ENCODE data around the gene COBL. TPM values are rescaled to one million over a fixed set of nuclear protein-coding genes. Genes with fewer than 3 reads are reported as not detected.

COBL gene
- total RNA-seq, 1 experiment from 2014 or later: 23.8 TPM

DNA sequence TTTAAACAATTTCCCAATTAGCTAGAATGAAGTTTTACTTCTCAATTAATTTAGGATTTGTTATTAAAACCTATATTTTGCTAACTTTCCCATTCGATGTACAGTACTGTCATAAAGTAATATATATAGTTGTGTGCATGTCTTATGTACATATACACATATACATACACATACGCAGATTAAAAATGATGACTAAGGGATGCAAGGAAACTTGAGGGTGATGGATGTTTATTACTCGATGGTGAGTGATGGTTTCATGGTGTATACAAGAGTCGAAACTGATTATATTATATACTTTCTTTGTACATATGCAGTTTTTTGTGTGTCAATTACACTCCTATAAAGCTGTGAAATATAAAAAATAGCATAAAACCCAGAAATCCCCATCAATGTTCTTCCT lies 248.2 kb downstream of the COBL start:
- no peak for DNase-seq (ENCODE audit: extremely low read depth, low read depth)

DNA sequence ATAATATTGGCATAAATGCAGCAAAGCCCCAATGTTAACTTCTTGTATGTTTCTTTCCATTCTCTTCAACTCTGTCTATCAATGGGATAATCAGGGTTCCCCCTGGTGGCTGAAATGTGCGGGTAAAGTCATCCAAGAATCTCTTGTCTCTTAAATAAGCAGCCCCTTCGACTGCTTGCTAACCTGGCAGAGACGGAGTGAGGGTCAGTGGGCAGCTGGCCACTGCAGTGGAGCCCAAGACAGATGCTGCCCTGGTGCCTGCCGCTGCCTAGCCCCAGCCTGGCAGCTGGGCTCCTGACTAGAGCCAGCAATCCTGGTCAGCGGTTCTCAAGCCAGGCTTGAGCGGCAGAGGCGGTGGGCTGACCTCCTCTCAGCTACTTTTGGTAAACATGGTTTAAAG lies 248.9 kb downstream of the COBL start:
- DNase-seq (ENCODE audit: extremely low read depth, low read depth): peak; percentile 14

DNA sequence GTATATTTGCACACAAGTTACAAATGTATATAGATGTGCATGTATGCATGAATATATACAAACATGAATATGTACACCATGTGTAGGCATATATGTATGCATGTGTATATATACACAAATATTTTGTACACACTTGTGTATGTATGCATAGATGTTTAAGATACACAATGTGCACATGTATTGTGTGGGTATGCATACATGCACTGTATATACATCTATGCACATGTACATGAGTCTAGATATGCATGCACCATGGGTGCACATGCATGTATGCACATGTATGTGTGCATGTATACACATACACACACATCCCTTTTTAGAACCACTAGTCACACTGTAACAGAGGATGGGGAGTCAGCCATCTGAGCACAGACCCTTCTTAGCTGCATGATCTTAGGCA lies 249.4 kb downstream of the COBL start:
- no peak for DNase-seq (ENCODE audit: extremely low read depth, low read depth)

DNA sequence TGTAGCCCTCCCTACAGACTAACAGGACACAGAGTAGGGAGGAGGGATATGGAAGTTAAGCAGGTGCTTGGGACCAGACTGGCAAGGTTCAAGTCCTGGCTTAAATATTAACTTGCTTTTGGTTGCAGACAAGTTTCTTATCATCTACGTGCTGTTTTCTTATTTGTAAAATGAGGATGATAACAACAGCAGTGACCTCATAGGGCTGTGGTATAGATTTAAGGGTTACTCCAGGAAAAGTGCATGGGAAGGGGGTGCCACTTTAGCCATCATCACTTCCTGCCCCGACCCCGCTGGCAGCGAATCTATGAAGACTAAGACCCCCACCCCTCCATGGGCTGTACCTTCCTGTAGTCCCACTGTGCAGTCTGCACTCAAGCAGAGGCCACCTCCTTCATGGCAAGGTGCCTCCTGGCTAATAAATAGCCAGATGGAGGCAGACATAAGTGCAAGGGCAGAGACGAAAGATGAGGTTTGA lies 250.2 kb downstream of the COBL start:
- DNase-seq (ENCODE audit: extremely low read depth, low read depth): no peak

GRCh38 chr7:51065766-51066165 lies 250.8 kb downstream of the COBL start:
- DNase-seq (ENCODE audit: extremely low read depth, low read depth): no peak

GRCh38 chr7:51064688-51065087 lies 251.9 kb downstream of the COBL start:
- no peak for DNase-seq (ENCODE audit: extremely low read depth, low read depth)

GRCh38 chr7:51062222-51062987 lies 254.2 kb downstream of the COBL start:
- DNase-seq (ENCODE audit: extremely low read depth, low read depth): no peak

GRCh38 chr7:51060536-51060935 lies 256.1 kb downstream of the COBL start:
- DNase-seq (ENCODE audit: extremely low read depth, low read depth): no peak

GRCh38 chr7:51059504-51060142 lies 257.0 kb downstream of the COBL start:
- DNase-seq (ENCODE audit: extremely low read depth, low read depth): no peak

GRCh38 chr7:51058764-51059163 lies 257.8 kb downstream of the COBL start:
- no peak for DNase-seq (ENCODE audit: extremely low read depth, low read depth)

DNA sequence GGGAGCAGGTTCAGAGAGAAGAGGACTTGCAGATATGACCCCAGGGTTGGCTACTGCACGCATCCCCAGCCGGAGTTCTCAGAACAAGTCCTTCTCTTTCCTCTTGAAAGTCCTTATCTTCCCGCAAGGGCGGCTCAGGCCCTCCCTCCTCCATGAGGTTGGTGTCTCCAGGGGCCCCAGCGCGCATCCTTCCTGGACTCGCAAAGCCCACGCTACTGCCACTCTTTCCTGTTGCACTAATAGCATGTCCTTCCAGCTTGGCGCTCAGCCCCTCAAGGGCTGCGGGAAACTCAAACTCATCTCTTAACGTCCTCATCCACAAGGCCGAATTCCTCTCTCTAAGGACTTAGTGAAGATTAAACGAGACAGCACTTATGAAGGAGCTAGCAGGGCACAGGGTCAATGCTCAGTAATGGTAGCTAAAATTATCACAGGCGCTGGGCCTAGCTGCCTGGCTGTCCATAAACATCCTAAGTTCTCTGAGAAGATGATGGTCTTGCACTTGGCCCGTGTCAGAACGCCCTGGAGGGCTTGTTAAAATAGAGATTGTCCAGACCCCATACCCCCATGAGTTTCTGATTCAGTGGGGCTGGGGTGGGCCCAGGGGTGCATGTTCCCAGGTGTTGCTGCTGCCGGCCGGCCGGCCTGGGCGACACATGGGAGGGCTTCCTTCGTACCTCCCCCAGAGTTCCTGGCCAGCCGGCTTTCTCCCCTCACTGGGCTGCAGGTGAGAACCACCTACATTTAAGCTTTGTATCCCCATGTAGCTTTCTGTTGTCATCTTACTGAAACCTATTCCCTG lies 261.4 kb downstream of the COBL start:
- DNase-seq (ENCODE audit: extremely low read depth, low read depth): no peak

DNA sequence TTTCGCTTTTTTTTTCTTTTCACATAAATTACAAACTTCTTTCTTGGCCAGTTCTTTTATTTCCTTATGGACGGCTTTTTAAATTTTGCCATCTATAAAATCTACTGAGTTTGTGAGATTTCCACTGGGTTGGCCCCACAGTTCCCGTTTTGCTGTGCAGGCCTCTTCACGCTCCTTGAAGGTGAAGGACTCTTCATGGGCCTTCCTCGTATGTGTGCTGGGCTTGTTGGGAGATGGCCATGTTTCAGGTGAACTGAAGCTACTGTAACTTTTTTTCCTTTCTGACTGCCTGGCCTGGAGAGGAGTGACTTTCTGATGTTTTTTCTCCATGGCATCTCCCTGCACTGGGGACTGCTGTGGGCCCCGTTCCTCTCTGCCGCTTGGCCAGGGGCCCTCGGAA lies 262.4 kb downstream of the COBL start:
- DNase-seq (ENCODE audit: extremely low read depth, low read depth): no peak

GRCh38 chr7:51053160-51053925 lies 263.3 kb downstream of the COBL start:
- DNase-seq (ENCODE audit: extremely low read depth, low read depth): no peak

DNA sequence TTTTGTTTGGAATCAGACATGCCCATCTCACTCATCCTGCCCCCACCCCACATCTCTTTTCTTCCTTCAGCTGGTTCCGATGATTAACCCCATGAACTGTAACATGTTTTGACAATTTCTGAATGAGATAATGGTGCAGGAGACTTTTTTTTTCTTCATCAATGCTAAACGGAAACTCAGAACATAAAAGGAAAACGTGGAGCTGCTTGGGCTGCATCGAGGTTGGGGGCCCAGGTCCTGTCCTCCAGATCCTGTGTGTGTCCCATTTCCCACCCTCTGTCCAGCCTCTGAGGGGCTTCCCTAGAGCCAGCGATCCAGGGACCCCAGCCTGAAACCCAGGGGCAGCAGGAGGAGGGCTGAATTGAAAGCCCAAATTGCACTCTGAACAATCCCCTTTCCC lies 270.1 kb downstream of the COBL start:
- DNase-seq (ENCODE audit: extremely low read depth, low read depth): no peak

DNA sequence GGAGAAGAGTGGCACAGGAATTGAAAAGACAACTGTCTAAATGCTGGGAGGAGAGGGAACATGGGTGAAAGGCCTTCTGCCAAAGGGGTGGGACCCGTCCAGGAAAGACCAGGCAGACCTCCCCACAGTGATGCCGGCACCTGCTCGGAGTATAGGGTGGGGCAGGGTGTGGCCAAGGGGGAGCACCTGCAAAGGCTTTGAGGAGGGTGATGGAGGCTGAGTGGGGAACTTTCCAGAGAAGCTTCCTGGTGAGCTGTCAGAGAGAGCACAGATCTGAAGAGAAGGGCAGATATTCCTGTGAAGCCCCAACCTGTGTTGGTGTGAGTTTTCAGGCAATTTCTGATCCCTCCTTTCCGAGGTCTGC lies 270.5 kb downstream of the COBL start:
- no peak for DNase-seq (ENCODE audit: extremely low read depth, low read depth)

DNA sequence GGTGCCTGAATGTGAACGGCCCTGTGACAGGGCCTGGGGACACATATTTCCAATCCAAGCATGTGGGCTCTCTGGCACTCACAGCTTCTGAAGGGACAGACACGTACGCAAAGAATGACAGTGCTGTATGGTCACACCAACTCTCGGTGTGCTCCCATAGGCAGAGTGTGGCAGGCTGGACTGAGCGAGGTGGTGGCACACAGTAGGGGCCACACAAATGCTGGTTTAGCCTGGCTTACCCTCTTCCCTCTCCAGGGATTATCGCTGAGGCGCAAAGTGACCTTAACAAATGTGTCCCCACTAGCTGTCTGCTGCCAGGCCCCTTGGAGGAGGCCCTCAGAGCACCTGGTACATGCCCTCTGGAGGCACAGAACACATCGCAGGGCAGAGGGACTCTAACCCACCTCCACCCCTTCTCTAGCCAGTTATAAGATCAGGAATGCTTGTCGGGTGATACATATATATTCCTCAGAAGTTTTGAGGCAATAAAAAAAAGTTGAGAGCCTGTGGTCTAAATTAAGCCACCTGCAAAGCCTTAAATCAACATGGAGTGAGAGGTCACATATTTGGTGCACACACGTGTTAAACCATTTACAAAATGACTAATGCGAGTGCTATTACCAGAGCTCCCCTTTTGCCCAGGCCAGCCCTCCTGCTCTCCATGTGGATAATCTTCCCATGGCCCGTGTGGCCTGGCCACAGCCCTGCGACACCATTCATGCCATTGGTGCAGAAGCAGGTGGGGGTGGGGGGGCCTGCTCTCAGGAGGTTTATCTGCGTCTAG lies 271.1 kb downstream of the COBL start:
- DNase-seq (ENCODE audit: extremely low read depth, low read depth): no peak

GRCh38 chr7:51043461-51043860 lies 273.1 kb downstream of the COBL start:
- DNase-seq (ENCODE audit: extremely low read depth, low read depth): no peak

- DNase-seq (ENCODE audit: extremely low read depth, low read depth): no peak
These were observed 275.8 kb downstream of the COBL start for GRCh38 chr7:51040787-51041186.

DNA sequence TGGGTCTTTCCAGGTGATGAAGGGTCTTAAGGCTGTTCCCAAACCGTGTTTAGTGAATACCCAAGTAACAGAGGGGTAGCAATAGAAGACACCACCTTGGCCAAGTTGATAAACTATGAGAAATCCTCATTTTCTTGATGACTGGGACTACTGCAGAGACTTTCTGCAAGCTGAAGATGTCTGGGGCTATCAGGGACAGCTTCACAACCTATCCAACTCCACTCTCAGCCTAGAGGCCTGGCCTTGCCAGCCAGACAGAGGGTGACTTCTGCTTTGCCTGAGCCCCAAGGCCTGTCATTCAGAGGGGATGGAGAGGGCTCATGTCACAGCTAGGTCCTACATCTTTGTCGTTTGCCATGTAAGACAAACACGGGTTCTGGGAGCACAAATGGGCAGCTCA lies 278.0 kb downstream of the COBL start:
- no peak for DNase-seq (ENCODE audit: extremely low read depth, low read depth)

DNA sequence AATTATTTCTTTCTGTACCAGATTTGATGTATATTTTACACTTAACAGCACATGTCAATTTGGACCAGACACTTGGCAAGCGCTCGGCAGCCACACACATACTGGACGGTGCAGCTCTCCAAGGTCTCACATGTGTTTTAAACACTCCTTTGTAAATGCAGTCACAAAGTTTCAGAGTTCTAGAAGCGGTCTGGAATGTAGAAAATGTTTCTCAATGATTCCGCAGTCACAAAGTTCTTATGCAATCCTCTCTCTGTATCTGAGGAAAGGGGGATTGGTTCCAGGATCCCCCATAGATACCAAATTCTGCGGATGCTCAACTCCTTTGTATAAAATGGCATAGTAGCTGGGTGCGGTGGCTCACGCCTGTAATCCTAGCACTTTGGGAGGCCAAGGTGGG lies 280.9 kb downstream of the COBL start:
- no peak for DNase-seq (ENCODE audit: extremely low read depth, low read depth)

Measured in NCI-H460 (cell line).